Astrocyte of the spinal cord (primary cell): ENCODE results near the gene ZNF189.
"Not testable (repeated sequence)": the region's sequence is repeated elsewhere in the genome, so short reads cannot be mapped to it uniquely, and the experiment has no call there.

Experiments used
- DNase-seq: peaks from one replicate; pipeline ENCODE4 v3.0.0; 2011; ENCODE audit warnings: low read depth, low spot score
- H3K4me3 ChIP-seq: 2 replicates; pipeline ENCODE4 v1.5.1; 2011; ENCODE audit warnings: low read depth, mild to moderate bottlenecking, low read length, moderate library complexity
- CTCF ChIP-seq: IDR thresholded peaks from 2 replicates; pipeline ENCODE4 v1.5.1; 2012; ENCODE audit warnings: low read depth, mild to moderate bottlenecking, low read length, inconsistent platforms
- in situ Hi-C: cut with HindIII; loops from 2 replicates; pipeline ENCODE4 v1.10.0; 2017; ENCODE audit warnings: low sequenced_read_pairs

Gene ZNF189

GRCh38 chr9:101376111-101376848 is 22.4 kb upstream of the ZNF189 start:
- no peak for TF ChIP-seq CTCF
- DNase-seq, result no peak
- H3K4me3 ChIP-seq, result no peak overlapping the region
- in situ Hi-C loops, result no loop called here

GRCh38 chr9:101380295-101380694 is 18.4 kb upstream of the ZNF189 start:
- no peak for DNase-seq
- H3K4me3 ChIP-seq, result no peak overlapping the region
- in situ Hi-C loops, result no loop called here
- no peak for TF ChIP-seq CTCF

GRCh38 chr9:101381118-101381517 is 17.5 kb upstream of the ZNF189 start:
- no peak for TF ChIP-seq CTCF
- no peak for DNase-seq
- no peak overlapping the region for H3K4me3 ChIP-seq
- in situ Hi-C loops, result no loop called here

GRCh38 chr9:101381833-101382342 is 16.8 kb upstream of the ZNF189 start:
- no peak overlapping the region for H3K4me3 ChIP-seq
- in situ Hi-C loops, result no loop called here
- TF ChIP-seq CTCF, result no peak
- DNase-seq, result no peak

- H3K4me3 ChIP-seq, result no peak overlapping the region
- in situ Hi-C loops, result no loop called here
- DNase-seq, result no peak
- TF ChIP-seq CTCF, result no peak
Observed at GRCh38 chr9:101383361-101383760, 15.3 kb upstream of the ZNF189 start.

- in situ Hi-C loops, H3K4me3 ChIP-seq, DNase-seq: not testable (repeated sequence)
Observed at GRCh38 chr9:101384873-101385536, 13.6 kb upstream of the ZNF189 start, which contains the start of gene BAAT. TSS of gene BAAT (minus strand) at chr9:101385006. CDS start at chr9:101371404, 13,602 bp downstream.
